Small intestine (tissue), 7 donors: ENCODE results near the gene PSMD1. TPM values are rescaled to one million over a fixed set of nuclear protein-coding genes. Genes with fewer than 3 reads are reported as not detected.

Source experiments
- DNase-seq, 2 donors: peaks; one replicate each; pipeline versions ENCODE4 v3.0.0 to v3.0.0-alpha.2; 2013
- FAIRE-seq: peaks from 2 replicates; lab custom pipeline; 2012; peaks lifted over from hg19 to GRCh38; lab: Jason Lieb, UNC
- H3K27ac ChIP-seq, 3 donors: one replicate each; pipeline ENCODE4 v1.5.1; 2013; ENCODE audit warnings: low read length in 2 of 3, mild to moderate bottlenecking in 2 of 3, control low read depth in 1 of 3, inconsistent platforms in 1 of 3, low read depth in 1 of 3, moderate library complexity in 1 of 3
- H3K27me3 ChIP-seq, 3 donors: one replicate each; pipeline ENCODE4 v1.6.1; 2013; ENCODE audit warnings: low read length in 3 of 3, inconsistent platforms in 1 of 3; ENCODE audit not compliant: control insufficient read depth in 3 of 3, insufficient read depth in 3 of 3
- H3K36me3 ChIP-seq, 3 donors: one replicate each; pipeline ENCODE4 v1.6.1; 2013; ENCODE audit warnings: low read length in 3 of 3, inconsistent platforms in 1 of 3, low read depth in 1 of 3, mild to moderate bottlenecking in 1 of 3, moderate library complexity in 1 of 3; ENCODE audit not compliant: control insufficient read depth in 3 of 3, insufficient read depth in 2 of 3
- H3K4me1 ChIP-seq, 3 donors: one replicate each; pipeline ENCODE4 v1.6.1; 2013; ENCODE audit warnings: low read length in 2 of 3, inconsistent platforms in 1 of 3, low read depth in 1 of 3, mild to moderate bottlenecking in 1 of 3, moderate library complexity in 1 of 3; ENCODE audit not compliant: control insufficient read depth in 3 of 3, insufficient read depth in 2 of 3
- H3K4me3 ChIP-seq, 3 donors: one replicate each; pipeline ENCODE4 v1.5.1; 2013; ENCODE audit warnings: low read length in 3 of 3, control low read depth in 1 of 3, inconsistent platforms in 1 of 3, low read depth in 1 of 3, mild to moderate bottlenecking in 1 of 3, moderate library complexity in 1 of 3
- H3K9me3 ChIP-seq, 2 donors: one replicate each; pipeline ENCODE4 v1.6.1; 2013; ENCODE audit warnings: low read depth in 1 of 2, low read length in 1 of 2; ENCODE audit not compliant: control insufficient read depth in 2 of 2, insufficient read depth in 1 of 2
- WGBS, 3 donors: extraction: QIAGEN DNeasy Blood & Tissue Kit; methylation state at CpG; one replicate each; pipeline ENCODE4 v1.1.7; 2013; 5-methylcytosine and 5-hydroxymethylcytosine counted together
- polyA plus RNA-seq, 4 donors: library from polyadenylated mRNA; stranded (reverse) in 3 of 4; unstranded in 1 of 4; fragments of 200-250 nt in 3 of 4; fragments of 120-200 nt in 1 of 4; gene quantifications; one replicate each; pipeline versions ENCODE4 v1.2.1 to v1.2.3, GENCODE V29; 2013
- donor health status: healthy with polysubstance abuse.
- donor health status: control.
- donor health status: control.
- donor health status: Bipolar disorder and iron deficiency.
- donor health status: healthy.

The PSMD1 gene
- polyA plus RNA-seq, 4 donors = 45.8 to 75.1 (median 59.5) TPM

DNA sequence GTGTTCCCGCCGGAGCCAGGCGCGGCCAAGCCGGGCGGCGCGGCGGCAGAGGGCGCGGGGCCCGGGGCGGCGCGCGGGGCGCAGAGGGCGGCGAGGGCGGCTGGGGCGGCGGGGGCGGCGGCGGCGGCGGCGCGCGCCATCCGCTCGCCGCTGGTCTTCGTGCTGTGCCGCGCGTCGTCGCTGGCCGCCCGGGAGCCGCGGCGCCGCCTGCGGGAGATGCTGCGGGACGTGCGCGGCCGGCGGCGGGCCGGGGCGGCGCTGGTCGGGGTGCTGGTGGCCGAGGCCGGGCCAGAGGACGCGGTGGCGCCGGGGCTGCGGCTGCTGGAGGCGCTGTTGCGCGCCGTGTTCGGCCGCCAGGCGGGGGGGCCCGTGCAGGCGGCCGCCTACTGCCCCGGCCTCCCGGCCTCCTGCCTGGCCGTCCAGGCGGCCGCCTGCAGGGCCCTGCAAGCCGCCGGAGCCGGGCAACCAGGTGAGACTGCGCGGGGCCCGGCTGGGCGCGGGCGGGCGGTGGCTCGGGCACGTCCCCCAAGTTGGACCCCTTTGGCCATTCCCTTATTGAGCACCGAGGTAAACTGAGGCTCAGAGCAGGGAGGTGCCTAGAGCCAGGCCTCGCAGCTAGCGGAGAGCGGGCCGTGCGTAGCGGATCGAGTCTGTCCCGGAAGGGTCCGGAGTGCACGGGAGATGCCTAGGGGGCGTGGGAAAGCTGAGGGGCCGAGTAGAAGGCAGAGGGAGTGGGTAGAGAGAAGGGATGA, 18.8 kb upstream of the PSMD1 start:
- Histone ChIP-seq H3K27ac (peak overlapping the region in 1 of 3 donors; percentile 28), H3K27me3 (peaks cover 0 to 8% (median 2%) of the 10 kb centered on the region in 3 donors)
- WGBS, 3 donors = 0 to 2% (median 1%) methylated on average over 37 to 104 of the region's 104 CpGs

DNA sequence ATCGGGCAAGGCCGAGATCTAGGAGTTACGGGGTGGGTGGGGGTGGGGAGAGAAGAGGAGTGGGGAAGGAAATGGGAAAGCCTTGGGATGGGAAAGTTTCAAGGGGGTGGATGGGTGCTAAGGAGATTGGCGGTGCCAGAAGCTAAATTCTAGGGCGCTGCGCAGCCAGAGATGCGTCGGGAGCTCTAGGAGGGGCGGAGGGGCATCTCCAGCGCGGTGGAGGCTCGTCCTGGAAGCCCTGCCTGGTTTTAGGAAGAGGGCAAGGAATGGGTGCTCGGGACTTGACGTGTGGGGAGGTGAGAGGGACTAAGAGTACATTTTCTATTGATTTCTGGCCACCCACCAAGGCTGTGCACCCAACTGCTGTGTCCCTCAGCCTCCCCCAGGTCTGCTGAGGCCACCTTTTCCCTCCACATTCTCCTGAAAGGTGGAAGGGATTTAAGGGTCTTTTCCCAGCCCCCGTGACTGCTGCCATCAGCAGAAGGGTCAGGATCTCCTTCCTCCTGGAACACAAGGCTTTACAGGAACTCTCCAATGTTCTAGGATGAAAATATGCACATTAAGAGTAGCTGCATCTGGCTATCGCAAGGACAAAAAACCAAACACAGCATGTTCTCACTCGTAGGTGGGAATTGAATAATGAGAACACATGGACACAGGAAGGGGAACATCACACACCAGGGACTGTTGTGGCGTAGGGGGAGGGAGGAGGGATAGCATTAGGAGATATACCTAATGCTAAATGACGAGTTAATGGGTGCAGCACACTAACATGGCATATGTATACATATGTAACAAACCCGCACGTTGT, 18.0 kb upstream of the PSMD1 start:
- DNase-seq (no peak), FAIRE-seq (no peak)
- Histone ChIP-seq H3K4me1 (peaks cover 0 to 21% (median 0%) of the 10 kb centered on the region in 3 donors), H3K4me3 (peak overlapping the region; percentile 41 to 70 (median 67)), H3K27me3 (peaks cover 0 to 8% (median 2%) of the 10 kb centered on the region in 3 donors), H3K9me3 (no peaks in the 10 kb centered on the region), H3K36me3 (peaks cover 0 to 23% (median 0%) of the 10 kb centered on the region in 3 donors), H3K27ac (no peak overlapping the region)
- 21 to 30% (median 22%) methylated on average over 17 to 21 of the region's 21 CpGs for WGBS, 3 donors

More for the DNA sequence above, 18.8 kb upstream of the PSMD1 start:
- H3K36me3 ChIP-seq = peaks cover 0 to 21% (median 0%) of the 10 kb centered on the region in 3 donors
- peak overlapping the region; percentile 41 to 70 (median 67) for H3K4me3 ChIP-seq
- DNase-seq (peak; percentile 31 to 65), FAIRE-seq (no peak)
- no peaks in the 10 kb centered on the region for H3K9me3 ChIP-seq
- H3K4me1 ChIP-seq = peaks cover 0 to 29% (median 0%) of the 10 kb centered on the region in 3 donors

DNA sequence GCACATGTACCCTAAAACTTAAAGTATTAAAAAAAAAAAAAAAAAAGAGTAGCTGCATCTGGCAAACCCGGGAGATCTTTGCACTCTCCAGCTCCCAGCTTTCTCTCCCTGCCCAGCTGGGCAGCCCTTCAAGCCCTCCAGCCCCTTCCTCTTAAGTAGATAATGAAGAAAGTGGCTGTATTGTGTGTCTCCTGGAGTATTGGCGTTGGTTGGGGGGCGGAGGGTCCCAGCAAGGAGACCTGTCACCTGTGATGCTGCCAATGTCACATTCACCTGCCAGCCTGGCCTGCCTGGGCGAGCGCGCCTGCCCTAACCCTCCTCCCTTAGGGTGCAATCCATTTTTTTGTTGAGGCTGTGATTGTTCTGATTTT, 17.4 kb upstream of the PSMD1 start:
- H3K27ac ChIP-seq = no peak overlapping the region
- peaks cover 0 to 27% (median 2%) of the 10 kb centered on the region in 3 donors for H3K36me3 ChIP-seq
- H3K9me3 ChIP-seq = no peaks in the 10 kb centered on the region
- DNase-seq (no peak), FAIRE-seq (no peak)
- no peak overlapping the region for H3K4me3 ChIP-seq
- H3K4me1 ChIP-seq = peaks cover 0 to 17% (median 0%) of the 10 kb centered on the region in 3 donors
- 74 to 82% (median 82%) methylated on average over 6 of the region's 6 CpGs for WGBS, 3 donors
- H3K27me3 ChIP-seq = peaks cover 0 to 8% (median 2%) of the 10 kb centered on the region in 3 donors

DNA sequence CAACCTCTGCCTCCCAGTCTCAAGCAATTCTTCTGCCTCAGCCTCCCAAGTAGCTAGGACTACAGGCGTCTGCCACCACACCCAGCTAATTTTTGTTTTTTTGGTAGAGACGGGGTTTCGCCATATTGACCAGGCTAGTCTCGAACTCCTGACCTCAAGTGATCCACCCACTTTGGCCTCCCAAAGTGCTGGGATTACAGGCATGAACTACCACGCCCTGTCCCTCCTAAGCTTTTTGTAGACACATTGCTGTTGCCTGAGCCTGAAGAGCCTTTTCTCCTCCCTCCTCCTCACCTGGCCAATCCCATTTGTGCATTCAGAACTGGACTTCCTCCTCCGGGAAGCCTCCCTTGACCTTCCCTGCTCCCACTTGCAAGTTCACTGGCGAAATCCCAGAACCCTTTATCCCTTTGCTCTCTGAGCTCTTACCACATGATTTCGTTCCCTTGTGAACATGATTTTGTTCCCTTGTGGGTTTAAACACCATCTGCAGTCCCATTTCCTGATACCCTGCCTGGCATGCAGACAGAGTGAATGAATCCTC, 16.8 kb upstream of the PSMD1 start:
- FAIRE-seq = no peak

DNA sequence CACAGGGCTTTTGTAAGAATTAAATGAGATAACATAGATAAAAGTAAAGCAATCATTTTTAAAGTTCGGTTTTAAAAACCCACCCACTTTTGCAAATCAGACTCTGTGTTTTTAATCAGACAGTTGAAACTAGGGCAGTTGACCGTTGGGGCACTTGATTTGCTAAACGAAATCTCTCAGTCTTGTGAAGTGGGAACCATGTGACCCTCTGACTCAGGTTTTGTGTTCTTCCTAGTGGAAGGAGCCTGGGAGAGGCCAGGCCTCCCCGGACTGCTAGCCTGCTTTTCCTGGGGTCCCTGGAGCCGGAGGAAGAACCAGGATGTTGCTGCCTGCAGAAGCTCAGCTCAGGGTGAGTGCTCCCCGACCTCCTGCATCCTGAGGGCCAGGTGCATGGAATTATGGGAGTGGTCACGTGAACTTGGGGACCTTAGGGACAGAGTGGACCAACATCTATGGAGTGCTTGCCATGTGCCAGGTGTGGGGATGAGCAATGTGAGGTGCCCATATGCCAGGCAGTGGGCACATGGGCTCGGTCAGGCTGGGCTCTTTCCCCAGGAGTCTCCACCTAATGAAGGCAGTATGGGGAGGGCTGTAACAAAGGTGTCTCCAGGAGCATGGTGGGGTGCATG, 15.5 kb upstream of the PSMD1 start:
- Histone ChIP-seq H3K27ac (no peak overlapping the region), H3K4me3 (no peak overlapping the region), H3K9me3 (no peaks in the 10 kb centered on the region), H3K36me3 (peaks cover 0 to 28% (median 2%) of the 10 kb centered on the region in 3 donors), H3K4me1 (peaks cover 0 to 5% (median 0%) of the 10 kb centered on the region in 3 donors), H3K27me3 (peaks cover 0 to 5% (median 0%) of the 10 kb centered on the region in 3 donors)
- DNase-seq (no peak), FAIRE-seq (no peak)
- 66 to 76% (median 72%) methylated on average over 8 of the region's 8 CpGs for WGBS, 3 donors

More for the DNA sequence above, 16.8 kb upstream of the PSMD1 start:
- 67 to 72% (median 70%) methylated on average over 8 of the region's 8 CpGs for WGBS, 3 donors
- peaks cover 0 to 28% (median 2%) of the 10 kb centered on the region in 3 donors for H3K36me3 ChIP-seq
- H3K27ac ChIP-seq = no peak overlapping the region
- peaks cover 0 to 12% (median 0%) of the 10 kb centered on the region in 3 donors for H3K4me1 ChIP-seq
- peaks cover 0 to 8% (median 2%) of the 10 kb centered on the region in 3 donors for H3K27me3 ChIP-seq
- H3K4me3 ChIP-seq = no peak overlapping the region
- peak in 1 of 2 donors; percentile 63 for DNase-seq
- H3K9me3 ChIP-seq = no peaks in the 10 kb centered on the region

DNA sequence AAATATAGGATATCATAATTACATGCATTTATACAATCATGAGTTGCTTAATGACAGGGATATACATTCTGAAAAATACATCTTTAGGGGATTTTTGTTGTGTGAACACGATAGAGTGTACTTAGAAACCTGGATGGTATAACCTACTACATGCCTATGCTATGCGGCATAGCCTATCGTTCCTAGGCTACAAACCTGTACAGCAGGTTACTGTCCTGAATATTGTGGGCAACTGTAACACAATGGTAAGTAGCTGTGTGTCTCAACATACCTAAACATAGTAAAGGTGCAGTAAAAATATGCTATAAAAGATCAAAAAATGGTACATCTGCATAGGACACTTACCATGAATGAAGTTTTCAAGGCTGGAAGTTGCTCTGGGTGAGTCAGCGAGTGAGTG, 12.9 kb upstream of the PSMD1 start:
- Histone ChIP-seq H3K4me1 (peaks cover 0 to 4% (median 0%) of the 10 kb centered on the region in 3 donors), H3K27me3 (no peaks in the 10 kb centered on the region), H3K9me3 (no peaks in the 10 kb centered on the region), H3K4me3 (no peak overlapping the region), H3K27ac (no peak overlapping the region), H3K36me3 (peaks cover 0 to 47% (median 2%) of the 10 kb centered on the region in 3 donors)
- WGBS, 3 donors = 92 to 94% (median 94%) methylated on average over 4 of the region's 4 CpGs
- no peak for FAIRE-seq
- no peak for DNase-seq

DNA sequence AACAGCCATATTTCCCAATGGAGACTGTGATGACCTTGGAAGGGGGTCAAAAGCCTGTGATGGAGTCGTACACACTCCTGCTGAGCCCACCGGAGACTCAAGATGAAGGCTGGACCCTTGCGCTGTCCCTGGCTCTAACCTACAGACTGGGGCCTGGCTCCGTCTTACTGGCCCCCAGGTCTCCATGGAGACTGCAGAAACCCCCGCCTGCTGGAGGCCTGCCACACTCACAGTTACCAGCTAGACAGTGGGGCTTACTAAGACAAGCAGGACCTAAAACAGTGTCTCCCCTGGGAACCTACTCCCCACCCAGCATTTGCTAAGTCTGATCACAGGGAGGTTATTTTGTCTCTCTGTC, 9.8 kb upstream of the PSMD1 start:
- Histone ChIP-seq H3K36me3 (peaks cover 0 to 36% (median 2%) of the 10 kb centered on the region in 3 donors), H3K27me3 (no peaks in the 10 kb centered on the region), H3K9me3 (no peaks in the 10 kb centered on the region), H3K4me3 (no peak overlapping the region), H3K27ac (no peak overlapping the region), H3K4me1 (peaks cover 0 to 28% (median 11%) of the 10 kb centered on the region in 3 donors)
- no peak for DNase-seq
- FAIRE-seq = no peak
- 86 to 92% (median 88%) methylated on average over 5 of the region's 5 CpGs for WGBS, 3 donors
